ENCODE measurements around the gene DPEP2.
"Not testable (repeated sequence)": the region's sequence is repeated elsewhere in the genome, so short reads cannot be mapped to it uniquely, and the experiment has no call there.

The DPEP2 gene

GRCh38 chr16:67953641-67954375 is 45.5 kb downstream of the DPEP2 start:
- DNase-seq = no peak

GRCh38 chr16:67951485-67951884 is 47.8 kb downstream of the DPEP2 start:
- no peak for DNase-seq

- no peak for DNase-seq
These were observed 48.9 kb downstream of the DPEP2 start for GRCh38 chr16:67950335-67950843.

- DNase-seq = no peak
These were observed 49.6 kb downstream of the DPEP2 start for GRCh38 chr16:67949645-67950044.

- no peak for DNase-seq
These were observed 51.3 kb downstream of the DPEP2 start for GRCh38 chr16:67948015-67948414.

- no peak for DNase-seq
These were observed 52.2 kb downstream of the DPEP2 start for GRCh38 chr16:67946966-67947558.

GRCh38 chr16:67946128-67946569 is 53.1 kb downstream of the DPEP2 start:
- no peak for DNase-seq

- no peak for DNase-seq
These were observed 53.8 kb downstream of the DPEP2 start for GRCh38 chr16:67945392-67945933.

- no peak for DNase-seq
These were observed 54.4 kb downstream of the DPEP2 start for GRCh38 chr16:67944690-67945391.

- DNase-seq = no peak
These were observed 55.4 kb downstream of the DPEP2 start, which contains the start of gene LCAT for GRCh38 chr16:67943619-67944504. LCAT (minus strand) TSS chr16:67944120; CDS start chr16:67944101, 19 bp downstream.

- no peak for DNase-seq
These were observed 56.0 kb downstream of the DPEP2 start for GRCh38 chr16:67943256-67943618.

GRCh38 chr16:67942510-67943255 is 56.6 kb downstream of the DPEP2 start:
- no peak for DNase-seq

- DNase-seq = peak; percentile 31 to 43
These were observed 57.1 kb downstream of the DPEP2 start for GRCh38 chr16:67942200-67942509.

GRCh38 chr16:67941469-67942199 is 57.6 kb downstream of the DPEP2 start:
- DNase-seq = no peak

GRCh38 chr16:67940446-67941089 is 58.7 kb downstream of the DPEP2 start:
- no peak for DNase-seq

- DNase-seq = no peak
These were observed 59.5 kb downstream of the DPEP2 start for GRCh38 chr16:67939507-67940445.

GRCh38 chr16:67937713-67938112 is 61.6 kb downstream of the DPEP2 start:
- DNase-seq = not testable (repeated sequence)
